GM21737 (cell line): Measurements from ENCODE around the gene CHCHD4.
"Not testable (repeated sequence)": the region's sequence is repeated elsewhere in the genome, so short reads cannot be mapped to it uniquely, and the experiment has no call there.

ENCODE experiments used
- ATAC-seq: cut with Tn5 transposase; IDR thresholded peaks from one replicate; pipeline ENCODE4 v1.9.1; 2021; ENCODE audit warnings: mild to moderate bottlenecking, moderate library complexity; ENCODE audit not compliant: unreplicated experiment

The CHCHD4 gene

GRCh38 chr3:14077310-14077709 lies 47.4 kb downstream of the CHCHD4 start:
- ATAC-seq = no peak

- not testable (repeated sequence) for ATAC-seq
Observed at GRCh38 chr3:14075233-14075632, 49.4 kb downstream of the CHCHD4 start.

- no peak for ATAC-seq
Observed at GRCh38 chr3:14064910-14065309, 59.8 kb downstream of the CHCHD4 start.

GRCh38 chr3:14063152-14063551 lies 61.5 kb downstream of the CHCHD4 start:
- no peak for ATAC-seq
